Keratinocyte (primary cell): Measurements from ENCODE around the gene SPATA19. TPM values are rescaled to one million over a fixed set of nuclear protein-coding genes. Genes with fewer than 3 reads are reported as not detected.

Source experiments
- DNase-seq: peaks from one replicate; pipeline ENCODE4 v3.0.0-alpha.2; 2011; ENCODE audit warnings: low read depth, missing footprints, low spot score
- FAIRE-seq: peaks from 2 replicates; lab custom pipeline; 2011; peaks lifted over from hg19 to GRCh38; lab: Jason Lieb, UNC
- H2AFZ ChIP-seq: 2 replicates; pipeline ENCODE4 v1.6.0; 2012; ENCODE audit warnings: low read length, control low read depth, inconsistent platforms; ENCODE audit not compliant: control insufficient read depth
- H3K27ac ChIP-seq: 2 replicates; pipeline ENCODE4 v1.5.1; 2011; ENCODE audit warnings: low read length; ENCODE audit not compliant: control insufficient read depth, insufficient read depth
- H3K27me3 ChIP-seq: 3 replicates; pipeline ENCODE4 v1.6.0; 2011; ENCODE audit warnings: low read length; ENCODE audit not compliant: control insufficient read depth, insufficient read depth; ENCODE audit errors: extremely low read depth
- H3K36me3 ChIP-seq, 2 experiments: 2 replicates in 1 of 2; 3 replicates in 1 of 2; pipeline ENCODE4 v1.5.1; 2011; ENCODE audit warnings: low read length in 2 of 2, mild to moderate bottlenecking in 1 of 2; ENCODE audit not compliant: control insufficient read depth in 2 of 2, insufficient read depth in 2 of 2; ENCODE audit errors: extremely low read depth in 1 of 2
- H3K4me1 ChIP-seq: 3 replicates; pipeline ENCODE4 v1.5.1; 2011; ENCODE audit warnings: low read length; ENCODE audit not compliant: control insufficient read depth, insufficient read depth; ENCODE audit errors: extremely low read depth
- H3K4me2 ChIP-seq: 3 replicates; pipeline ENCODE4 v1.6.0; 2011; ENCODE audit warnings: low read depth, low read length; ENCODE audit not compliant: control insufficient read depth, insufficient read depth; ENCODE audit errors: extremely low read depth
- H3K4me3 ChIP-seq, 3 experiments: fragments of 200-600 bp in 1 of 3; sonication (generic) in 1 of 3; 2 replicates in 2 of 3; 3 replicates in 1 of 3; pipeline ENCODE4 v1.5.1; 2011 to 2016; ENCODE audit warnings: low read length in 3 of 3, mild to moderate bottlenecking in 3 of 3, control low read depth in 2 of 3, inconsistent platforms in 1 of 3, low read depth in 1 of 3, mixed read lengths in 1 of 3, mixed run types in 1 of 3, moderate library complexity in 1 of 3; ENCODE audit not compliant: control insufficient read depth in 2 of 3, insufficient read depth in 2 of 3; ENCODE audit errors: extremely low read depth in 1 of 3
- H3K79me2 ChIP-seq: 2 replicates; pipeline ENCODE4 v1.6.0; 2012; ENCODE audit warnings: low read length; ENCODE audit not compliant: control insufficient read depth, insufficient read depth
- H3K9ac ChIP-seq: 3 replicates; pipeline ENCODE4 v1.6.0; 2011; ENCODE audit warnings: low read length; ENCODE audit not compliant: control insufficient read depth, insufficient read depth; ENCODE audit errors: extremely low read depth
- H3K9me1 ChIP-seq: 3 replicates; pipeline ENCODE4 v1.6.0; 2011; ENCODE audit warnings: low read length; ENCODE audit not compliant: control insufficient read depth, insufficient read depth; ENCODE audit errors: extremely low read depth
- H3K9me3 ChIP-seq: 2 replicates; pipeline ENCODE4 v1.5.1; 2012; ENCODE audit warnings: low read depth, low read length; ENCODE audit not compliant: control insufficient read depth
- H4K20me1 ChIP-seq: 3 replicates; pipeline ENCODE4 v1.6.0; 2011; ENCODE audit warnings: low read length; ENCODE audit not compliant: control insufficient read depth, insufficient read depth; ENCODE audit errors: extremely low read depth
- CTCF ChIP-seq, 3 experiments: IDR thresholded peaks in 1 of 3; conservative IDR thresholded peaks in 1 of 3; optimal IDR thresholded peaks in 1 of 3; 2 replicates in 2 of 3; 3 replicates in 1 of 3; pipeline versions ENCODE3 to v1.5.1; 2011; ENCODE audit warnings: low read length in 3 of 3, mild to moderate bottlenecking in 3 of 3, moderate library complexity in 2 of 3, control low read depth in 1 of 3, inconsistent platforms in 1 of 3; ENCODE audit not compliant: insufficient read depth in 2 of 3; ENCODE audit errors: extremely low read depth in 1 of 3
- EZH2 ChIP-seq: IDR thresholded peaks from one replicate; pipeline ENCODE4 v1.6.1; 2012; ENCODE audit warnings: inconsistent platforms, mild to moderate bottlenecking, low read length, moderate library complexity
- dilution Hi-C: fragments of 300-500 bp; cut with MboI; formaldehyde crosslinking; loops from one replicate; pipeline ENCODE4 v1.7.0; 2020; ENCODE audit warnings: low sequenced_read_pairs; ENCODE audit not compliant: extremely low pct_ligation_motif_present
- polyA plus RNA-seq, 5 experiments: library from polyadenylated mRNA; depleted of rRNA in 3 of 5; stranded (reverse) in 3 of 5; stranded (forward) in 1 of 5; unstranded in 1 of 5; fragments of >200 nt; gene quantifications; 1 replicate in 1 of 5; 2 replicates in 3 of 5; 3 replicates in 1 of 5; pipeline versions ENCODE4 v1.2.1 to v1.2.3, GENCODE V29; 2011 to 2012; ENCODE audit warnings: missing spikeins in 2 of 5, low read depth in 1 of 5, low replicate concordance in 1 of 5

Gene SPATA19
- polyA plus RNA-seq, 1 donor (not counting 4 experiments of a cell fraction or from before 2014, with no cell fraction given): 0.26 TPM

- H3K27ac ChIP-seq: no peak overlapping the region
- peaks cover 10% of the 10 kb centered on the region for H3K27me3 ChIP-seq
- FAIRE-seq: no peak
- no peak overlapping the region for H2AFZ ChIP-seq
- no peaks in the 10 kb centered on the region for H4K20me1 ChIP-seq
- no peak for DNase-seq
- H3K9me1 ChIP-seq: no peaks in the 10 kb centered on the region
- H3K36me3 ChIP-seq: no peaks in the 10 kb centered on the region
- no peak for TF ChIP-seq EZH2
- TF ChIP-seq CTCF (optimal IDR thresholded peaks at IDR 0.05 in 1 of 3, IDR thresholded peaks at IDR 0.05 in 1 of 3, conservative IDR thresholded peaks at IDR 0.05 in 1 of 3; ENCODE audit: extremely low read depth in 1 of 3, insufficient read depth in 2 of 3, low read length in 3 of 3): no peak
- H3K79me2 ChIP-seq: no peaks in the 10 kb centered on the region
- no peaks in the 10 kb centered on the region for H3K4me1 ChIP-seq
- H3K4me2 ChIP-seq: no peak overlapping the region
- no peak overlapping the region for H3K9ac ChIP-seq
- H3K9me3 ChIP-seq: no peaks in the 10 kb centered on the region
- no peak overlapping the region for H3K4me3 ChIP-seq
- dilution Hi-C loops: no loop called here
Observed at GRCh38 chr11:133842730-133843129, 2.6 kb downstream of the SPATA19 start.

DNA sequence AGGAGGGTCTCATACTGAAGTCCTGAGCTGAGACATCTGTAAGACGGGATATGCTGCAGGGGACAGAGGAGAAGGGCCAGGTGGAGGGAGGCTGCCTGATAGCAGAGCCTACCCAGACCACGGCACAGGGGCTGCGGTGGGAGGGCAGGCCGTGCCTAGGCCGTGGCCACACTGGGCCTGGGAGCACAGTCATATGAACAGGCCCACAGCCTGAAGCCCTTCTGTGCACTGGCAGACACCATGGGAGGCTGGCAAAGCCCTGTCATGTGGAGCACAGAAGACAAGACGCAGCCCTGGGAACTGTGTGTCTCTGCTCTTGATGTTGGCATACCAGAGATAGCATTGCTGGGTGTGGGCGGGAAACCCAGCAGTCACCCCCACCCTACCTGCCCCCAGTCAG, 3.3 kb downstream of the SPATA19 start:
- H3K27ac ChIP-seq: no peak overlapping the region
- TF ChIP-seq EZH2: no peak
- no peak for TF ChIP-seq CTCF (optimal IDR thresholded peaks at IDR 0.05 in 1 of 3, IDR thresholded peaks at IDR 0.05 in 1 of 3, conservative IDR thresholded peaks at IDR 0.05 in 1 of 3; ENCODE audit: extremely low read depth in 1 of 3, insufficient read depth in 2 of 3, low read length in 3 of 3)
- no peaks in the 10 kb centered on the region for H3K79me2 ChIP-seq
- H2AFZ ChIP-seq: no peak overlapping the region
- no peak overlapping the region for H3K4me3 ChIP-seq
- dilution Hi-C loops: no loop called here
- H3K4me1 ChIP-seq: no peaks in the 10 kb centered on the region
- no peak overlapping the region for H3K4me2 ChIP-seq
- peaks cover 10% of the 10 kb centered on the region for H3K27me3 ChIP-seq
- H3K36me3 ChIP-seq: no peaks in the 10 kb centered on the region
- H3K9ac ChIP-seq: no peak overlapping the region
- no peak for FAIRE-seq
- H3K9me3 ChIP-seq: no peaks in the 10 kb centered on the region
- DNase-seq: no peak
- no peaks in the 10 kb centered on the region for H3K9me1 ChIP-seq
- no peaks in the 10 kb centered on the region for H4K20me1 ChIP-seq
